Measurements from ENCODE around the gene HSD17B4. TPM values are rescaled to one million over a fixed set of nuclear protein-coding genes. Genes with fewer than 3 reads are reported as not detected.

HSD17B4 gene
- total RNA-seq, 1 donor from 2014 or later, result 88.1 TPM

- H3K27ac Mint-ChIP-seq, result no peak overlapping the region
- no peaks in the 10 kb centered on the region for H3K27me3 Mint-ChIP-seq (ENCODE audit: low read depth)
- H3K9me3 Mint-ChIP-seq, result no peaks in the 10 kb centered on the region
- H3K4me3 Mint-ChIP-seq (ENCODE audit: low read depth), result no peak overlapping the region
- H3K36me3 Mint-ChIP-seq (ENCODE audit: low read depth), result peaks cover 16% of the 10 kb centered on the region
- no peak for DNase-seq (ENCODE audit: low spot score)
- intact Hi-C loops (cut with micrococcal nuclease), result no loop called here
- H3K4me1 Mint-ChIP-seq (ENCODE audit: low read depth), result no peaks in the 10 kb centered on the region
Observed at GRCh38 chr5:119521232-119521631, 68.9 kb downstream of the HSD17B4 start.

- H3K4me3 Mint-ChIP-seq (ENCODE audit: low read depth), result no peak overlapping the region
- no peaks in the 10 kb centered on the region for H3K9me3 Mint-ChIP-seq
- H3K27ac Mint-ChIP-seq, result no peak overlapping the region
- DNase-seq (ENCODE audit: low spot score), result no peak
- H3K4me1 Mint-ChIP-seq (ENCODE audit: low read depth), result no peaks in the 10 kb centered on the region
- H3K36me3 Mint-ChIP-seq (ENCODE audit: low read depth), result peaks cover 16% of the 10 kb centered on the region
- H3K27me3 Mint-ChIP-seq (ENCODE audit: low read depth), result no peaks in the 10 kb centered on the region
- intact Hi-C loops (cut with micrococcal nuclease), result no loop called here
Observed at GRCh38 chr5:119522841-119523240, 70.5 kb downstream of the HSD17B4 start.

- H3K4me1 Mint-ChIP-seq (ENCODE audit: low read depth), result no peaks in the 10 kb centered on the region
- no peak overlapping the region for H3K27ac Mint-ChIP-seq
- DNase-seq (ENCODE audit: low spot score), result no peak
- H3K27me3 Mint-ChIP-seq (ENCODE audit: low read depth), result no peaks in the 10 kb centered on the region
- H3K36me3 Mint-ChIP-seq (ENCODE audit: low read depth), result peaks cover 13% of the 10 kb centered on the region
- intact Hi-C loops (cut with micrococcal nuclease), result no loop called here
- no peak overlapping the region for H3K4me3 Mint-ChIP-seq (ENCODE audit: low read depth)
- no peaks in the 10 kb centered on the region for H3K9me3 Mint-ChIP-seq
Observed at GRCh38 chr5:119524485-119524884, 72.2 kb downstream of the HSD17B4 start.

- Mint-ChIP-seq H3K4me3 (ENCODE audit: low read depth) (no peak overlapping the region), H3K4me1 (ENCODE audit: low read depth) (no peaks in the 10 kb centered on the region), H3K36me3 (ENCODE audit: low read depth) (peaks cover 16% of the 10 kb centered on the region), H3K27ac (no peak overlapping the region), H3K27me3 (ENCODE audit: low read depth) (no peaks in the 10 kb centered on the region), H3K9me3 (no peaks in the 10 kb centered on the region)
- intact Hi-C loops (cut with micrococcal nuclease), result no loop called here
- no peak for DNase-seq (ENCODE audit: low spot score)
Observed at GRCh38 chr5:119527351-119527750, 75.1 kb downstream of the HSD17B4 start.

- no peak overlapping the region for H3K4me3 Mint-ChIP-seq (ENCODE audit: low read depth)
- no peaks in the 10 kb centered on the region for H3K4me1 Mint-ChIP-seq (ENCODE audit: low read depth)
- no peak overlapping the region for H3K27ac Mint-ChIP-seq
- H3K27me3 Mint-ChIP-seq (ENCODE audit: low read depth), result no peaks in the 10 kb centered on the region
- H3K9me3 Mint-ChIP-seq, result no peaks in the 10 kb centered on the region
- intact Hi-C loops (cut with micrococcal nuclease), result no loop called here
- no peak for DNase-seq (ENCODE audit: low spot score)
- peaks cover 13% of the 10 kb centered on the region for H3K36me3 Mint-ChIP-seq (ENCODE audit: low read depth)
Observed at GRCh38 chr5:119529811-119530210, 77.5 kb downstream of the HSD17B4 start.

- Mint-ChIP-seq H3K4me3 (ENCODE audit: low read depth) (no peak overlapping the region), H3K9me3 (no peaks in the 10 kb centered on the region), H3K27ac (no peak overlapping the region), H3K27me3 (ENCODE audit: low read depth) (no peaks in the 10 kb centered on the region), H3K36me3 (ENCODE audit: low read depth) (peaks cover 9% of the 10 kb centered on the region), H3K4me1 (ENCODE audit: low read depth) (no peaks in the 10 kb centered on the region)
- intact Hi-C loops (cut with micrococcal nuclease), result no loop called here
- no peak for DNase-seq (ENCODE audit: low spot score)
Observed at GRCh38 chr5:119532637-119533036, 80.3 kb downstream of the HSD17B4 start.

GRCh38 chr5:119537704-119538103 lies 85.4 kb downstream of the HSD17B4 start:
- Mint-ChIP-seq H3K27ac (no peak overlapping the region), H3K4me1 (ENCODE audit: low read depth) (no peaks in the 10 kb centered on the region), H3K27me3 (ENCODE audit: low read depth) (no peaks in the 10 kb centered on the region), H3K4me3 (ENCODE audit: low read depth) (no peak overlapping the region), H3K36me3 (ENCODE audit: low read depth) (peaks cover 14% of the 10 kb centered on the region), H3K9me3 (no peaks in the 10 kb centered on the region)
- DNase-seq (ENCODE audit: low spot score), result no peak
- intact Hi-C loops (cut with micrococcal nuclease), result no loop called here

GRCh38 chr5:119541716-119542115 lies 89.4 kb downstream of the HSD17B4 start:
- H3K4me1 Mint-ChIP-seq (ENCODE audit: low read depth), result no peaks in the 10 kb centered on the region
- no peaks in the 10 kb centered on the region for H3K27me3 Mint-ChIP-seq (ENCODE audit: low read depth)
- peaks cover 14% of the 10 kb centered on the region for H3K36me3 Mint-ChIP-seq (ENCODE audit: low read depth)
- no peak for DNase-seq (ENCODE audit: low spot score)
- H3K27ac Mint-ChIP-seq, result no peak overlapping the region
- intact Hi-C loops (cut with micrococcal nuclease), result no loop called here
- H3K9me3 Mint-ChIP-seq, result no peaks in the 10 kb centered on the region
- no peak overlapping the region for H3K4me3 Mint-ChIP-seq (ENCODE audit: low read depth)

- Mint-ChIP-seq H3K9me3 (no peaks in the 10 kb centered on the region), H3K36me3 (ENCODE audit: low read depth) (no peaks in the 10 kb centered on the region), H3K27me3 (ENCODE audit: low read depth) (no peaks in the 10 kb centered on the region), H3K4me3 (ENCODE audit: low read depth) (no peak overlapping the region), H3K4me1 (ENCODE audit: low read depth) (no peaks in the 10 kb centered on the region), H3K27ac (no peak overlapping the region)
- DNase-seq (ENCODE audit: low spot score), result no peak
- intact Hi-C loops (cut with micrococcal nuclease), result no loop called here
Observed at GRCh38 chr5:119551819-119552218, 99.5 kb downstream of the HSD17B4 start.

- H3K27me3 Mint-ChIP-seq (ENCODE audit: low read depth), result no peaks in the 10 kb centered on the region
- no peak overlapping the region for H3K4me3 Mint-ChIP-seq (ENCODE audit: low read depth)
- DNase-seq (ENCODE audit: low spot score), result no peak
- intact Hi-C loops (cut with micrococcal nuclease), result no loop called here
- H3K27ac Mint-ChIP-seq, result no peak overlapping the region
- H3K36me3 Mint-ChIP-seq (ENCODE audit: low read depth), result no peaks in the 10 kb centered on the region
- no peaks in the 10 kb centered on the region for H3K9me3 Mint-ChIP-seq
- H3K4me1 Mint-ChIP-seq (ENCODE audit: low read depth), result no peaks in the 10 kb centered on the region
Observed at GRCh38 chr5:119554597-119554996, 102.3 kb downstream of the HSD17B4 start.

- no peaks in the 10 kb centered on the region for H3K4me1 Mint-ChIP-seq (ENCODE audit: low read depth)
- H3K27ac Mint-ChIP-seq, result no peak overlapping the region
- no peak for DNase-seq (ENCODE audit: low spot score)
- no peaks in the 10 kb centered on the region for H3K36me3 Mint-ChIP-seq (ENCODE audit: low read depth)
- H3K4me3 Mint-ChIP-seq (ENCODE audit: low read depth), result no peak overlapping the region
- H3K27me3 Mint-ChIP-seq (ENCODE audit: low read depth), result peaks cover 2% of the 10 kb centered on the region
- H3K9me3 Mint-ChIP-seq, result no peaks in the 10 kb centered on the region
- intact Hi-C loops (cut with micrococcal nuclease), result no loop called here
Observed at GRCh38 chr5:119570910-119571309, 118.6 kb downstream of the HSD17B4 start.

- intact Hi-C loops (cut with micrococcal nuclease), result no loop called here
- no peaks in the 10 kb centered on the region for H3K4me1 Mint-ChIP-seq (ENCODE audit: low read depth)
- no peaks in the 10 kb centered on the region for H3K36me3 Mint-ChIP-seq (ENCODE audit: low read depth)
- no peak for DNase-seq (ENCODE audit: low spot score)
- H3K27me3 Mint-ChIP-seq (ENCODE audit: low read depth), result peaks cover 4% of the 10 kb centered on the region
- no peak overlapping the region for H3K4me3 Mint-ChIP-seq (ENCODE audit: low read depth)
- H3K9me3 Mint-ChIP-seq, result no peaks in the 10 kb centered on the region
- no peak overlapping the region for H3K27ac Mint-ChIP-seq
Observed at GRCh38 chr5:119578937-119579336, 126.6 kb downstream of the HSD17B4 start.

- peaks cover 4% of the 10 kb centered on the region for H3K27me3 Mint-ChIP-seq (ENCODE audit: low read depth)
- H3K36me3 Mint-ChIP-seq (ENCODE audit: low read depth), result no peaks in the 10 kb centered on the region
- no peak for DNase-seq (ENCODE audit: low spot score)
- no peaks in the 10 kb centered on the region for H3K4me1 Mint-ChIP-seq (ENCODE audit: low read depth)
- intact Hi-C loops (cut with micrococcal nuclease), result no loop called here
- H3K4me3 Mint-ChIP-seq (ENCODE audit: low read depth), result no peak overlapping the region
- no peaks in the 10 kb centered on the region for H3K9me3 Mint-ChIP-seq
- no peak overlapping the region for H3K27ac Mint-ChIP-seq
Observed at GRCh38 chr5:119582987-119583386, 130.7 kb downstream of the HSD17B4 start.

- no peak overlapping the region for H3K27ac Mint-ChIP-seq
- no peaks in the 10 kb centered on the region for H3K36me3 Mint-ChIP-seq (ENCODE audit: low read depth)
- no peak for DNase-seq (ENCODE audit: low spot score)
Observed at GRCh38 chr5:119583684-119584083, 131.4 kb downstream of the HSD17B4 start.

More at GRCh38 chr5:119583684-119584083, 131.4 kb downstream of the HSD17B4 start:
- no peaks in the 10 kb centered on the region for H3K4me1 Mint-ChIP-seq (ENCODE audit: low read depth)
- H3K9me3 Mint-ChIP-seq, result no peaks in the 10 kb centered on the region
- H3K4me3 Mint-ChIP-seq (ENCODE audit: low read depth), result no peak overlapping the region
- H3K27me3 Mint-ChIP-seq (ENCODE audit: low read depth), result peaks cover 4% of the 10 kb centered on the region
- intact Hi-C loops (cut with micrococcal nuclease), result no loop called here
